ENCODE results near the gene HMGCL.
"Not testable (repeated sequence)": the region's sequence is repeated elsewhere in the genome, so short reads cannot be mapped to it uniquely, and the experiment has no call there.

HMGCL gene

DNA sequence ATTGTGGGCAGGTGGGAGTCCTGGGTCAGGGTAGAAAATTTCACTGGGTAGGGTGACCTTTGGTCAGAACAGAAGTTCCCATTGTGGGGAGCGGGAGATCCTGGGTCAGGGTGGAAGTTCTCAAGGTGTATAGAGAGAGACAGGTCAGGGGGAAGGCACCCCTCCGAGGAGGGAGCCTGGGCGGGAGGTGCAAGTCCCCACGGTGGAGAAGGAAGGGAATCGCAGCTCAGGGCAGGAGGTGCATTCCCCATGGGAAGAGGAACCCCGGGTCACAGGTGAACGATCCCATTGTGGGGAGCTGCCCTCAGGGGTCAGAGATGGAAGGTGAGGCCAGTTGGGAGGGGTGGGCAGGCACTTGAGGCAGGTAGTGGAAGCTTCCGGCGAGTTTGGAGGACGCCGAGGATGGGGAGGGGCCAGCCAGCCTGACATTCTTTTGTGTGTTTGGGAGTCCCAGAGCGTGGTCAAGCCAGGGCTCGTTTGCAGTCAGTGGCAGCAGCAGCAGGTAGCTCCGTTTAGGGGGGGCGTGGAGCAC is 33.6 kb downstream of the HMGCL start:
- intact Hi-C loops (cut with DNase I), result no loop called here
- peak in 1 of 42 donors; percentile 28 for DNase-seq

- peak; percentile 93 to 99 (median 97) for DNase-seq
- intact Hi-C loops (cut with DNase I), result no loop called here
These were observed 34.3 kb downstream of the HMGCL start, which contains the start of gene LYPLA2 for GRCh38 chr1:23790696-23791515. Gene LYPLA2 (plus strand): TSS chr1:23791145. CDS start chr1:23792683, 1,538 bp downstream.

- intact Hi-C loops (cut with DNase I), result no loop called here
- DNase-seq, result no peak
These were observed 36.5 kb downstream of the HMGCL start for GRCh38 chr1:23788695-23789094.

DNA sequence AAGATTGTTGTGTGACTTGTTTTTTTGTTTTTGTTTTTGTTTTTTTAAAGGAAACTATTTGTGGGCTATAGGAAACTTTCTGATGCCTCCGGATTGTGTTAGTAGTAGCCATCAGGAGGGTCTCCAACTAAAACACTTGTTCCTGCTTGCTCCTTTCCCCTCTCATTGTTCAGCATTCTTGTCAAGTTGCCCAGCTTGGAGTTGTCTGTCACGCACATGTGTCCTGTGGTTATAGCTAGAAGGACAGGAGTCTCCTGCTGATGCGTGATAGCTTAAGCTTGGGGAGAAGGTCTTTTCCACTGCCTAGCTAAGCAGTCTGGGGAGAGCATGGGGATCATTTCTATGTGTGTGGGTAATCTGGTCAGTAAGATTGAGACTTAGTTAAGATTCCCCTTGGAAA is 37.5 kb downstream of the HMGCL start:
- intact Hi-C loops (cut with DNase I), result no loop called here
- DNase-seq, result no peak

DNA sequence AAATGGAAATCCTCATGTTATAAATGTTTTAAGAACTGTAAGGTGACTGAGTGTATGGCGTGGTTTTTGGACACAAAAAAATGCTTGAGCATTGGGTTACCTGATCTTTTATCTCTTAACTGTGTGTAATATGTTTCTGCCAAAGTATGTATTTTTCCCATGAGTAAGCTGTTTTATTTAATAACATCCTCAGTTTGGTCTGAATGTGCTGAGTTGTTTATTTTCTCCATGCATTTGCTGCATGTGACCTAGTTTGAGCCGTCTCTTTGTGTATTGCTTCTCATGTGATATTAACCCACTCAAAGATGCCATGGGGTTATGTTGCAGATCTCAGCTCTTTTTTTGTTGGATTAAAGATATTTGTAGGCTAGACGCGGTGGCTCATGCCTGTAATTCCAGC is 40.4 kb downstream of the HMGCL start:
- intact Hi-C loops (cut with DNase I), result no loop called here
- no peak for DNase-seq

DNA sequence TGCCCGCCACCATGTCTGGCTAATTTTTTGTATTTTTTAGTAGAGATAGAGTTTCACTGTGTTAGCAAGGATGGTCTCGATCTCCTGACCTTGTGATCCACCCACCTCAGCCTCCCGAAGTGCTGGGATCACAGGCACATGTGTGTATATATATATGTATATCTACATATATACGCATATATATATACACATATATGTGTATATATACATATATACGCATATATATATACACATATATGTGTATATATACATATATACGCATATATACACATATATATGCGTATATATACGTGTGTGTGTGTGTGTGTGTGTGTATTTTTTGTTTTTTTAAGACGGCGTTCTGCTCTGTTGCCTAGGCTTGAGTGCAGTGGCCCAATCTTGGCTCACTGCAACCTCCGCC is 42.1 kb downstream of the HMGCL start:
- intact Hi-C loops (cut with DNase I); DNase-seq: not testable (repeated sequence)

DNA sequence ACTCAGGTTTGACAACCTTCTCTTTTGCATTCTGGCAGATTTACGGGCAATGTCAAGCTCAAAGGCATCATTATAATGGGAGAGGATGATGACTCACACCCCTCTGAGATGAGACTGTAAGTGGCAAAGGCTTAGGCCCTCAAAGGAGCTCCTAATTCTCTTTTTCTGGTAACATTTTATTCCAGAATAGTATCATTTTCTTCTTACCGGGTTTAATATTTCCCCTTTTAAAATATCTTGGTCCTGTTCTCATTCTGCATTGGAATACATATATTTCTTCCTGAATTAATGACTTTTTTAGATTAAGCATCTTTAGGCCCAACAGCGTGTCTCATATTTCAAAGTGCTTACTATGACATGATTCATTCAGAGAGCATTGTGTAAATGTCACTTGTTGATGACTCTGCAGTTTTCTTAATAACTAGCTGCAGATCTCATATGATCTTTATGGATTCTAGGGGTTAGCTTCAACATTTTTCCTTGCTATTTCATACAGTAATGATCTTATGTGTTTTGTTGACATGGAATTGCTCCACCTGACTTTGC is 45.3 kb downstream of the HMGCL start:
- no peak for DNase-seq
- intact Hi-C loops (cut with DNase I), result loop anchor here (10.0 kb wide), 1 partner anchor 85 kb away; the partner anchor contains the start of gene FUCA1

DNA sequence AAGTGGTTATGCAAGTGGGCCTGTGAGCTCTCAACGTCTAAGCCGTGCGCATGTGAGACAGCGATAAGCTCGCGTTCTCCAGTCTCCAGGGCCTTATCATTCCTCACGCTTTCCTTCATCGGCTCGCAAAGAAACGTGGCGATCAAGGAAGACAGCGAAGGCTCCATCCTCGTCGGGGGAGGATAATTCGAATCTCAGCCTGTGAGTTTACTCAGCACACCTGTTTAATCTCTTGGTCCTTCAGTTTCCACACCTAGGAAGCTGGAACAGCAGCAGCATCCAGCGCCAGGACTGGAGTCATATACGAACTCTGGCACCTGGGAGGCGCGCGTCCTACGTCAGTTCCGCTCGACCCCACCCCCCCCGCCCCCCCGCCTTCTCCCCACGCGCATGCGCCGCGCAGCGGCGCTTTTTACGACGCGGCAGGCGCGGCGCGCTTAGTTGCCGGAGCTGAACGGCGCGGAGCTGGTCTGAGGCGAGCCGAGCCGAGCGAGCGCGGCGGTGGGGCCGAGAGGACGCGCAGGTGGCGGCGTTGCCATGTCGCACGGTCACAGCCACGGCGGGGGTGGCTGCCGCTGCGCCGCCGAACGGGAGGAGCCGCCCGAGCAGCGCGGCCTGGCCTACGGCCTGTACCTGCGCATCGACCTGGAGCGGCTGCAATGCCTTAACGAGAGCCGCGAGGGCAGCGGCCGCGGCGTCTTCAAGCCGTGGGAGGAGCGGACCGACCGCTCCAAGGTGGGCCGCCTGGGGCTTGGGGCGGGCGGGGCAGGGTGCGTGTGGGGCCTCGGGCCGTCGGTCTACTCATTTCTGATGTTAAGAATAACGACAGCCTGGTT is 47.0 kb downstream of the HMGCL start, which contains the start of gene PITHD1:
TSS of gene PITHD1 (plus strand) at position 440 of the 836 bp plus-strand sequence. CDS start at position 538, 98 bp downstream.
- peak; percentile 62 to 90 (median 78) for DNase-seq
- intact Hi-C loops (cut with DNase I), result loop anchor here (10.0 kb wide), 1 partner anchor 87 kb away; the partner anchor contains the start of gene FUCA1

DNA sequence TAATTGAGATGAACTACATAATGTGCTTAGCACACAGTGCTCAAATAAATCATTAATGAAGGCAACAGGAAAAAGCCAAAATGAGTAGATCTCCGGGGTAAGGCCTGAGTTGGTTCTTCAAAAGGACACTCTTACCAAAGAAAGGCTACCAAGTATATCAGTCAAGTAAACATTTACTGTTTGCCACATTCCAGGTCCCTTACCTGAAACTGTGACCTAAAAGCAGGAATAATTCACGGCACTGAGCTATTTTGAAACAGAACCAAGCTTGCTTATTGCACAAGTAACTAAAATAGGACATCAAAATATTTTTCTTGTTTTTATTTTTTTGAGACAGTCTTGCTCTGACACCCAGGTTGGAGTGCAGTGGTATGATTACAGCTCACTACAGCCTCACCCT is 49.0 kb downstream of the HMGCL start:
- DNase-seq, result no peak
- intact Hi-C loops (cut with DNase I), result loop anchor here (10.0 kb wide), 1 partner anchor 89 kb away; the partner anchor contains the start of gene FUCA1

GRCh38 chr1:23774174-23774880 is 50.9 kb downstream of the HMGCL start:
- intact Hi-C loops (cut with DNase I), result loop anchor here (10.0 kb wide), 1 partner anchor 90 kb away; the partner anchor contains the start of gene FUCA1
- no peak for DNase-seq

GRCh38 chr1:23772854-23773242 is 52.4 kb downstream of the HMGCL start:
- intact Hi-C loops (cut with DNase I), result loop anchor here (10.0 kb wide), 1 partner anchor 92 kb away; the partner anchor contains the start of gene FUCA1
- DNase-seq, result no peak

- peak; percentile 61 to 94 (median 90) for DNase-seq
- intact Hi-C loops (cut with DNase I), result loop anchor here (10.0 kb wide), 1 partner anchor 93 kb away; the partner anchor contains the start of gene FUCA1
These were observed 53.0 kb downstream of the HMGCL start for GRCh38 chr1:23772049-23772853.

DNA sequence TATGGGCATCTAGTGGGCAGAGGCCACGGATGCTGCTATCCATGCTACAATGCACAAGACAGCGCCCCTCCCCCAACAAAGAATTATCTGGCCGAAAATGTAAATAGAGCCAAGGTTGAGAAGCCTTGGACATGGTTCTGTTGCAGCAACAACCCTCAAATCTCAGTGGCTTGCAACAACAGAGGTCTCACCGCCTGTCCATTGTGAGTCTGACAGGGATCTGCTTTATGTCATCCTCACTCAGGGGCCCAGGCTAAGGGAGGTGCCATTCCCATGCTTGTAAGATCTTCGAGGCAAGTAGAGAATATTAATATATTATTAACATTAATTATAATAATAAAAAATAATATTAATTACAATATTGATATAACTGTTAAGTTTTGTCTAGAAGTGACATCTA is 56.5 kb downstream of the HMGCL start:
- intact Hi-C loops (cut with DNase I), result no loop called here
- DNase-seq, result no peak

DNA sequence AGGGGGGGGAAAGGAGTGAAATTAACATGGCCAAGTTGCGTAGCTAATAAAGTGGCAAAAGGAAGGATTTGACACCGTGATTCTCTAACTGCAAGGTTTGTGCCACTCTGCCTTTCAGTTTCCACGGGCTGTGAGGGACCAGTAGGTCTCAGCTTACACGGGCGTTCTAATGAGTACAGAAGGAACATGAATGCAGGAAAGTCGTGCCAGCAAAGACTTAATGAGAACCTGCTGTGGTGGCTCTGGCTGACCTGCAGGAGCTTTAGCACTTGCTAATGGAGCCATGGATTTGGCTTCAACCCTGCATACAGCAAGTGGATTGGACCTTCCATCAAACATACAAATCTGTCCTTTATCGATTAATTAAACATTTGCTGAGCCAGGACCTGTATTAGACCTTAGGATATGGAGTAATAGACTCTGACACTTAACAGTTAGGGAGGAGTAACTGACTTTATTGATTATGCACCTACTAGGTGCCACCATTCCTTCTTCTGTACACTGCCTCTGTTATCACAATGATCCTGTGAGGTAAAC is 62.1 kb downstream of the HMGCL start:
- intact Hi-C loops (cut with DNase I), result no loop called here
- DNase-seq, result no peak

DNA sequence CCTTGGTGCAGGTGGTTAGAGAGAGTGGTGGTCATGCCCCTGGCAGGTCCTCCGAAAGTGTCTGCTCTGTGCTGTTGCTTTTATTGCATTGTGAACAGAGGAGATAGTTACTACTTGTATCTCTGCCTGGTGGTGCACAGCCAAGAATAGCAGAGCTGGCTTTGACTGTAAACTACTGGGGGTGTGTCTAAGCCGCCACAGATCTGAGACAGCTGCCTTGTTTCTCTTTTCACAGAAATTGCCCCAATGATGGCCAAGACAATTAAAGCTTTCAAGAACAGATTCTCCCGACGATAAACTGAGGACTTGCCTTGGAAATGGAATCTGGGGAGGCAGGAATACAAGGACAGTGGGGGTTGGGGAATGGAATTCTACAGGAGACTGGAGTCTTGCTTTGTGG is 66.0 kb downstream of the HMGCL start:
- peak in 32 of 42 donors; percentile 17 to 76 (median 50) for DNase-seq

GRCh38 chr1:23757812-23758211 is 67.4 kb downstream of the HMGCL start:
- intact Hi-C loops (cut with DNase I), result no loop called here
- DNase-seq, result no peak

More for the DNA sequence above, 66.0 kb downstream of the HMGCL start:
- intact Hi-C loops (cut with DNase I), result no loop called here

DNA sequence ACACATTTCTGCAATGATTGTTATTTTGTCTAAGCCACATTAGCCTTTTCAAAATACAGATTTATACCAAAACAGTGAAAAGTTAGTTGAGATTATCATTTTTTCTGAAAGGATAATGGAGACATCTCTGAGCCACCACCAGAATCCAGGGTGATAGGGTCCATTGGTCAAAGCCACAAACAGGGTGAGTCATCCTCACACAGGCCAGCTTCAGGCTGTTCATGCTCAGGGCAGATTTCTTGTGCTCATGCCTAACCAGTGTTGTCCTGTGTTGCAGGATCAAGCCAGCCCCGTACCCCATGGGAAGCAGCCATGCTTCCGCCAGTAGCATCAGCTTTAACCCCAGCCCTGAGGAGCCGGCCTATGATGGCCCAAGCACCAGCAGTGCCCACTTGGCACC is 68.6 kb downstream of the HMGCL start:
- intact Hi-C loops (cut with DNase I), result no loop called here
- no peak for DNase-seq

All from head of caudate nucleus (tissue), 42 donors.